HEK293 (cell line): ENCODE data around the gene BCAP31.

ENCODE experiments used
- CTCF ChIA-PET: fragments of 350-600 bp; formaldehyde crosslinking; extraction: SDS; loops from one replicate; lab custom pipeline; 2021; ENCODE audit warnings: antibody characterized with exemption; lab: Yijun Ruan, JAX
- POLR2A ChIA-PET: fragments of 300-600 bp; formaldehyde crosslinking; extraction: SDS; loops from one replicate; lab custom pipeline; 2020; ENCODE audit warnings: antibody characterized with exemption, inconsistent platforms; lab: Yijun Ruan, JAX
- H3K27ac ChIP-seq: fragments of 200-500 bp; sonication (Bioruptor generic); 2 replicates; pipeline ENCODE4 v1.5.1; 2014; ENCODE audit warnings: low read depth, low read length, control low read depth, inconsistent platforms; ENCODE audit errors: extremely low read depth
- H3K36me3 ChIP-seq, 2 experiments: fragments of 200-500 bp in 1 of 2; sonication (Bioruptor generic) in 1 of 2; 1 replicate in 1 of 2; 2 replicates in 1 of 2; pipeline ENCODE4 v1.5.1; 2014 to 2017; ENCODE audit warnings: inconsistent platforms in 2 of 2, low read length in 2 of 2; ENCODE audit not compliant: control insufficient read depth in 2 of 2, insufficient read depth in 1 of 2
- H3K4me1 ChIP-seq: fragments of 200-500 bp; sonication (Bioruptor generic); 2 replicates; pipeline ENCODE4 v1.5.1; 2014; ENCODE audit warnings: mild to moderate bottlenecking, low read length, inconsistent platforms; ENCODE audit not compliant: control insufficient read depth, insufficient read depth
- H3K4me3 ChIP-seq: 2 replicates; pipeline ENCODE4 v1.5.1; 2011; ENCODE audit warnings: low read depth, mild to moderate bottlenecking, control low read depth, low read length, moderate library complexity
- H3K9me3 ChIP-seq: fragments of 200-500 bp; sonication (Bioruptor generic); 2 replicates; pipeline ENCODE4 v1.5.1; 2014; ENCODE audit warnings: low read depth, low read length, inconsistent platforms; ENCODE audit not compliant: control insufficient read depth, insufficient read depth
- HIC1 ChIP-seq: fragments of 450-650 bp; formaldehyde crosslinking; IDR thresholded peaks from 2 replicates; pipeline ENCODE4 v1.5.1; 2016; ENCODE audit warnings: missing biosample characterization, missing genetic modification characterization
- SP2 ChIP-seq: fragments of 450-650 bp; formaldehyde crosslinking; IDR thresholded peaks from 2 replicates; pipeline ENCODE4 v1.5.1; 2016; ENCODE audit warnings: missing biosample characterization, missing genetic modification characterization
- ZBTB11 ChIP-seq: fragments of 450-650 bp; formaldehyde crosslinking; conservative IDR thresholded peaks from 2 replicates; pipeline ENCODE4 v1.5.1; 2016; ENCODE audit warnings: low read depth, missing biosample characterization, missing genetic modification characterization
- ZBTB21 ChIP-seq: fragments of 450-650 bp; formaldehyde crosslinking; IDR thresholded peaks from 2 replicates; pipeline ENCODE4 v1.5.1; 2017; ENCODE audit warnings: missing biosample characterization, missing genetic modification characterization
- ZFP3 ChIP-seq: fragments of 450-650 bp; formaldehyde crosslinking; IDR thresholded peaks from 2 replicates; pipeline ENCODE4 v1.5.1; 2016; ENCODE audit warnings: low read depth, missing biosample characterization, missing genetic modification characterization
- ZNF26 ChIP-seq: fragments of 450-650 bp; formaldehyde crosslinking; IDR thresholded peaks from 2 replicates; pipeline ENCODE4 v1.5.1; 2016; ENCODE audit warnings: missing biosample characterization, missing genetic modification characterization
- ZNF510 ChIP-seq: fragments of 450-650 bp; formaldehyde crosslinking; IDR thresholded peaks from 2 replicates; pipeline ENCODE4 v1.5.1; 2018; ENCODE audit warnings: mild to moderate bottlenecking, missing genetic modification characterization, missing biosample characterization; ENCODE audit not compliant: insufficient replicate concordance
- ZNF518A ChIP-seq: fragments of 450-650 bp; formaldehyde crosslinking; conservative IDR thresholded peaks from 2 replicates; pipeline ENCODE4 v1.5.1; 2016; ENCODE audit warnings: low read depth, missing biosample characterization, missing genetic modification characterization
- ZNF555 ChIP-seq: fragments of 450-650 bp; formaldehyde crosslinking; conservative IDR thresholded peaks from 2 replicates; pipeline ENCODE4 v1.5.1; 2017; ENCODE audit warnings: missing biosample characterization, mild to moderate bottlenecking, missing genetic modification characterization, inconsistent platforms
- ZNF596 ChIP-seq: fragments of 450-650 bp; IDR thresholded peaks from 2 replicates; pipeline ENCODE4 v1.5.0; 2018; ENCODE audit warnings: missing biosample characterization, mild to moderate bottlenecking, missing genetic modification characterization, moderate library complexity

Gene BCAP31

DNA sequence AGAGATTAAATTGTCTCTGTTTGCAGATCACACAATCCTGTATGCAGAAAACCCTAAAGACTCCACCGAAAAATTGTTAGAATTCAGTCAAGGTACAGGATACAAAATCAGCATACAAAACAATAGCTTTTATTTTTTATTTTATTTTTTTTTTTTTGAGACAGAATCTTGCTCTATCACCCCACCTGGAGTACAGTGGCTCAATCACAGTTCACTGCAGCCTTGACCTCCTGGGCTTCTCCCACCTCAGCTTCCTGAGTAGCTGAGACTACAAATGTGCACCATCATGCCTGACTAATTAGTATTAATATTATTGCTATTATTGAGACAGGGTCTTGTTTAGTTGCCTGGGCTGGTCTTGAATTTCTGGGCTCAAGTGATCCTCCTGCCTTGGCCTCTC, 30.9 kb upstream of the BCAP31 start:
- ChIA-PET CTCF (interaction anchor here (0.7 to 0.8 kb wide), 2 partner anchors 8 to 24 kb away, joined by 3 read pairs; no protein-coding TSS in a partner anchor), POLR2A (no interaction called here)
- H3K4me3 ChIP-seq, result no peak overlapping the region

More for the DNA sequence above, 30.9 kb upstream of the BCAP31 start:
- H3K4me1 ChIP-seq, result no peaks in the 10 kb centered on the region
- no peak for TF ChIP-seq SP2 (tag by site-specific recombination)
- no peak for TF ChIP-seq ZNF518A (tag by site-specific recombination)
- TF ChIP-seq ZBTB21 (tag by site-specific recombination), result no peak
- no peak for TF ChIP-seq ZNF510 (tag by site-specific recombination)
- TF ChIP-seq ZFP3 (tag by site-specific recombination), result no peak
- TF ChIP-seq HIC1 (tag by site-specific recombination), result no peak
- no peak for TF ChIP-seq ZBTB11 (tag by site-specific recombination)
- TF ChIP-seq ZNF596, result no peak
- no peak for TF ChIP-seq ZNF26 (tag by site-specific recombination)
- TF ChIP-seq ZNF555 (tag by site-specific recombination), result no peak
- TF ChIP-seq, all 188 proteins: peak for 0
- H3K36me3 ChIP-seq, result no peaks in the 10 kb centered on the region
- H3K27ac ChIP-seq, result no peak overlapping the region
- H3K9me3 ChIP-seq, result peaks cover 4% of the 10 kb centered on the region; the same call in 1 of the 2 replicates
